NCI-H526 (cell line): ENCODE data around the gene STX3.

Experiments
- DNase-seq, 2 experiments: peaks; one replicate each; lab custom pipeline; 2025; lab: John Stamatoyannopoulos, UW

Gene STX3

GRCh38 chr11:59754859-59755700 lies at the start of gene STX3:
STX3 (plus strand) TSS chr11:59755376; CDS start chr11:59755606, 230 bp downstream.
- DNase-seq = peak; percentile 69 to 91

GRCh38 chr11:59706518-59707285 lies 48.5 kb upstream of the STX3 start:
- no peak for DNase-seq

- no peak for DNase-seq
Measured at GRCh38 chr11:59707371-59707770, 47.8 kb upstream of the STX3 start.

GRCh38 chr11:59708537-59708936 lies 46.6 kb upstream of the STX3 start:
- no peak for DNase-seq

GRCh38 chr11:59710136-59710847 lies 44.9 kb upstream of the STX3 start:
- DNase-seq = no peak

DNA sequence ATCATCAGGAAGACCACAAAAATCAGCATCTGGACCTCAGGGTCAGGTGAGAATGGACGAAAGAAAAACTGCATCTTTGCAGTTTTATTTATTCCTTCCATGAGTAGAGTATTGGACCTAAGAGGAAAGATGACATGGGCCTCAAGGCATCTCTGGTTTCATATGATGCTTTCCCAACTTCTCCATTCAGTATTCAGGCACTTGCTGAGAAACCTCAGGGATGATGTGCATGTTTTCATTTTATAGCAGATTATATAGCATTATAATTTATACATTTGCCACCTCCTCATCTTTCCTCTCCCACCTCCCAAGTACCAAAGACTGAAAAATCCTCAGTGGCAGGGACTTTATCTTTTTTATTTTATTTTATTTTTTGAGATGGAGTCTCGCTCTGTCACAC lies 41.4 kb upstream of the STX3 start, which contains the start of gene OR10V1:
OR10V1 (minus strand) TSS at position 101 of the 400 bp plus-strand sequence; CDS start at position 101, 0 bp downstream.
- DNase-seq = no peak

GRCh38 chr11:59716051-59716450 lies 39.1 kb upstream of the STX3 start:
- DNase-seq = no peak

DNA sequence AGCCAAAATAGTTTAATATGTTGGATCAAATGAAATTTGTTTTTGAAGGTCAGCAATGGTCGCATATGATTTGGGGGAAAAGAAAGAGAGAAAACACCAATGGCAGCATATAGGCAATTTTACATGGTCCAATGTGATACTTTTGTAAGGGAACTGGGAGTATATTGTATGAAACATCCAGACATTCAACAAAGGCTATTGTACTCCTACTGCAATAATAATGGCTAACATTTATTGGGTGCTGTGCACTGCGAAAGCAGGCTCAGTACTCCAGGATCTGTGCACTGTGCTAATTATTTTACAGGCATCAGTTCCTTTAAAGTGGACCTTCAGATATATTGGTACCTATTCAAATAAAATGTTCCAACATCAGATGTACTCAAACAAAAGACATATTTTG lies 35.6 kb upstream of the STX3 start:
- no peak for DNase-seq

DNA sequence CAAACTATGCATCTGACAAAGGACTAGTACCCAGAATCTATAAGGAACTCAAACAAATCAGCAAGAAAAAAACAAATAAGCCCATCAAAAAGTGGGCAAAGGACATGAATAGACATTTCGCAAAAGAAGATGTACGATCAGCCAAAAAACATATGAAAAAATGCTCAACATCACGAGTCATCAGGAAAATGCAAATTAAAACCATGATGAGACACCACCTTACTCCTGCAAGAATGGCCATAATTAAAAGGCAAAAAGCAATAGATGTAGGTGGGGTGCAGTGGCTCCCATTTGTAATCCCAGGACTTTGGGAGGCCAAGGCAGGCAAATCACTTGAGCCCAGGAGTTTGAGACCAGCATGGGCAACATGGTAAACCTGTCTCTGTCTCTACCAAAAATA lies 31.1 kb upstream of the STX3 start:
- no peak for DNase-seq

DNA sequence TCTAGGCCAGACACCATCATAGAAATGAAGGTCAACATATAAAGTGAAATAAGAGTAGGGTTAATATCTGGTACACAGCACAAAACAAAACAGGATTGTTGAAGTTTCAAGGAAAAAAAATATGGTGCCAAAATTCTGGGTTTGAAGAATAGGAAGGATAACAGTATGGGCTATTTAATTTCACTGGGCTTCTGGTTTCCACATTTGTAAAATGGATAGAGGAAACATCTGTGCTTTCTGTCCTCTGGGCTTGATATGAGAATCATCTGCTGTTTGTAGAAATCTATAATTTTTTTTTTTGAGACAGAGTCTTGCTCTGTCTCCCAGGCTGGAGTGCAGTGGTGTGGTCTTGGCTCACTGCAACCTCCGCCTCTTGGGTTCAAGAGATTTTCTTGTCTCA lies 27.8 kb upstream of the STX3 start:
- no peak for DNase-seq

DNA sequence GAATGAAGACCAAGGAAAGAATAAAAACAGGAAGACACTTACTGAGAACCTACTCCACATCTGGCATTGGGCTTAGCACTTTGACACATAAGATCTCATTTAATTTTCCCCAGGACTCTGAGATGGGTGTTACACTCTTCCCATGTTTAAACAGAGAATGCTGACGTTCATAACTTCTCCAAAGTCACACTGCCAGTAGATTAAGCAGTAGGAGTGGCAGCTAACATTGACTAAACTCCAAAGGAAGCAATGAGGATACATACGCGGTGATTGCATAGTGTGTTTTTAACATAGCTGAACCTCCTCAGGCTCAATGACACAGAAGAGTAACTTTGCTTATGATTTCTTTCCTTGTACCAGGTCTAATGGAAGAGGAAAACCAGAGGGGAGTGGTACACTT lies 27.0 kb upstream of the STX3 start:
- DNase-seq = no peak

- DNase-seq = no peak
Measured at GRCh38 chr11:59728913-59729312, 26.3 kb upstream of the STX3 start.

DNA sequence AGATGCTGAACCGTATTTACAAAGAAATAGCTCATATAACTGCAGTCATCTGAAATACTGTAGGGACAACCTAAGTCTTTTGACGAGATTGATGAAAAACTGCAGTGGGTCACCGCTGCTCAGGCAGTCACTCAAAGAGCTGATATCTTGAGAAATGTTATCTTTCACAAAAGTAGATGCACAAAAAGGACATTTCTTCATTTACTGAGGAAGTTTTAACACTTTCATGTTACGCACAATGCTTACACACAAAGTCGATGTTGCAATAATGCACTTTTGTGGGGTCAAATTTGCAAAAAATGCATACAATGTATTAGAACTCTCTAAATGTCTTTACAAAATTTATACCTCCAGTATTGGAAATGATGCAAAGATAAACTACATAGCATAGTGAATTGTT lies 25.3 kb upstream of the STX3 start:
- no peak for DNase-seq

GRCh38 chr11:59730896-59731565 lies 24.1 kb upstream of the STX3 start:
- DNase-seq = no peak

DNA sequence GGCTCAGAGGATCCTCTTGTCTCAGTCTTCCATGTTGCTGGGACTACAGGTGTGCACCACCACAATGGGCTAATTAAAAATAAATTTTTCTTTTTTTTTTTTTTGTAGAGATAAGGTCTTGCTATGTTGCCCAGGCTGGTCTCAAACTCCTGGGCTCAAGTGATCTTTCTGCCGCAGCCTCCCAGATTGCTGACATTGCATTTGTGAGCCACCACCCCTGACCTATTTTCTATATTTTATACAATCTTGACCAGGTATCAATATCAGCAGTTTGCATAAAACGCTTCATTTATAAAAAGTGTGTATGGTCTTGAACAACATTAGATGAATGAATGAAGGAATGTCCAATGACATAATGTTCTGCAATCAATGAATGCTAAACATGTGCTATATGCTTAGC lies 9.1 kb upstream of the STX3 start:
- DNase-seq = no peak

- peak; percentile 61 to 89 for DNase-seq
Measured at GRCh38 chr11:59753650-59754493, 1.3 kb upstream of the STX3 start.

DNA sequence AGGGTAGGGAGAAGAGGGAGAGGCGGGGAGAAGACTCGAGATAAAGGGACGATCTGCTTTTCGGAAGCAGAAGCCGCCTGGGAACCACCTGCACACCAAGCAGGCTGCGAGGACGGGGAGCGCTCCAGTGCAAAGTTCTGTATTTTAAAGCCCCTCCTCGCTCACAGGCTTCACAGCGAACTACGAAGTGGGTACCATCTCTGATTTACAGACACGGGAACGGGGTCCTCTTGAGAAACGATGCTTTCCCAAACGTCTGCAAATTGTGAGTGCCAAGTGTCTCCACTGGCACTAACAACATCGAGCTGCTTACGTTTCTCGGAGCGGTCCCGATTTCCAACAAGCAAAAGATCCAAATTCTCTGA lies 700 bp upstream of the STX3 start:
- DNase-seq = peak in 1 of 2 experiments; percentile 67

- peak in 1 of 2 experiments; percentile 74 for DNase-seq
Measured at GRCh38 chr11:59755701-59756557, 753 bp downstream of the STX3 start.

- peak in 1 of 2 experiments; percentile 8 for DNase-seq
Measured at GRCh38 chr11:59756558-59756840, 1.3 kb downstream of the STX3 start.

GRCh38 chr11:59756845-59757244 lies 1.7 kb downstream of the STX3 start:
- DNase-seq = peak; percentile 19 to 23
